SK-N-SH (cell line): ENCODE data around the gene USP13. TPM values are rescaled to one million over a fixed set of nuclear protein-coding genes. Genes with fewer than 3 reads are reported as not detected.

Experiments
- CTCF ChIA-PET: fragments of 300-600, 350-600 bp; formaldehyde crosslinking; extraction: SDS; loops from one replicate; lab custom pipeline; 2021; lab: Yijun Ruan, JAX
- POLR2A ChIA-PET: fragments of 350-600 bp; sonication (Branson Sonifier 250); formaldehyde crosslinking; extraction: SDS; loops from one replicate; lab custom pipeline; 2020; ENCODE audit warnings: antibody characterized with exemption, inconsistent platforms; lab: Yijun Ruan, JAX
- DNase-seq: peaks from one replicate; pipeline ENCODE4 v3.0.0; 2012
- H2AFZ ChIP-seq: fragments of 200-600 bp; sonication (generic); 2 replicates; pipeline ENCODE4 v1.8.1; 2016; ENCODE audit warnings: antibody characterized with exemption, mild to moderate bottlenecking, low read depth
- H3F3A ChIP-seq: fragments of 200-600 bp; sonication (generic); replicated peaks from 2 replicates; pipeline ENCODE3; 2016; ENCODE audit warnings: antibody characterized with exemption, mild to moderate bottlenecking; ENCODE audit not compliant: insufficient read depth
- H3K27ac ChIP-seq, 2 experiments: fragments of 200-500 bp in 1 of 2; fragments of 200-600 bp in 1 of 2; sonication (Bioruptor generic) in 1 of 2; sonication (generic), shearing (Covaris generic) in 1 of 2; 2 replicates each; pipeline versions ENCODE4 v1.5.1 to v1.6.1; 2014 to 2016; ENCODE audit warnings: low read depth in 2 of 2, inconsistent platforms in 1 of 2, low read length in 1 of 2, mild to moderate bottlenecking in 1 of 2, mixed read lengths in 1 of 2
- H3K27me3 ChIP-seq: fragments of 200-600 bp; sonication (generic), shearing (Covaris generic); 2 replicates; pipeline ENCODE4 v1.6.1; 2016; ENCODE audit warnings: mixed run types; ENCODE audit not compliant: insufficient read depth
- H3K36me3 ChIP-seq, 2 experiments: fragments of 200-500 bp in 1 of 2; fragments of 200-600 bp in 1 of 2; sonication (Bioruptor generic) in 1 of 2; sonication (generic) in 1 of 2; replicated peaks in 1 of 2; 2 replicates each; pipeline versions ENCODE3 to v1.5.1; 2014 to 2016; ENCODE audit warnings: low read length in 1 of 2, mild to moderate bottlenecking in 1 of 2; ENCODE audit not compliant: insufficient read depth in 2 of 2, control insufficient read depth in 1 of 2
- H3K4me1 ChIP-seq, 2 experiments: fragments of 200-500 bp in 1 of 2; fragments of 200-600 bp in 1 of 2; sonication (Bioruptor generic) in 1 of 2; sonication (generic), shearing (Covaris generic) in 1 of 2; 2 replicates each; pipeline versions ENCODE4 v1.5.1 to v1.6.1; 2014 to 2016; ENCODE audit warnings: low read depth in 1 of 2, low read length in 1 of 2, mixed run types in 1 of 2; ENCODE audit not compliant: insufficient read depth in 2 of 2, control insufficient read depth in 1 of 2
- H3K4me2 ChIP-seq: fragments of 200-600 bp; sonication (generic), shearing (Covaris generic); 2 replicates; pipeline ENCODE4 v1.6.1; 2017; ENCODE audit warnings: mixed run types
- H3K4me3 ChIP-seq, 2 experiments: fragments of 200-500 bp in 1 of 2; fragments of 200-600 bp in 1 of 2; sonication (Bioruptor generic) in 1 of 2; sonication (generic), shearing (Covaris generic) in 1 of 2; 2 replicates each; pipeline versions ENCODE4 v1.5.1 to v1.8.1; 2014 to 2016; ENCODE audit warnings: low read depth in 2 of 2, inconsistent platforms in 1 of 2, low read length in 1 of 2, mild to moderate bottlenecking in 1 of 2, mixed read lengths in 1 of 2, moderate library complexity in 1 of 2
- H3K79me2 ChIP-seq: fragments of 200-600 bp; sonication (generic); 2 replicates; pipeline ENCODE4 v1.8.1; 2017; ENCODE audit warnings: mild to moderate bottlenecking; ENCODE audit not compliant: insufficient read depth
- H3K9ac ChIP-seq: fragments of 200-600 bp; sonication (generic); 2 replicates; pipeline ENCODE4 v1.6.1; 2017; ENCODE audit warnings: mixed run types
- H3K9me2 ChIP-seq: fragments of 200-600 bp; sonication (generic); 2 replicates; pipeline ENCODE4 v1.6.1; 2017; ENCODE audit warnings: mixed run types
- H3K9me3 ChIP-seq: fragments of 200-600 bp; sonication (generic); 2 replicates; pipeline ENCODE4 v1.6.1; 2017; ENCODE audit warnings: mixed run types, mild to moderate bottlenecking, moderate library complexity
- H4K20me1 ChIP-seq: fragments of 200-600 bp; sonication (generic); 2 replicates; pipeline ENCODE4 v1.6.1; 2017; ENCODE audit warnings: mild to moderate bottlenecking, mixed run types; ENCODE audit not compliant: insufficient read depth
- CTCF ChIP-seq: fragments of 200-600 bp; sonication (generic); IDR thresholded peaks from 2 replicates; pipeline ENCODE4 v1.6.1; 2017; ENCODE audit warnings: antibody characterized with exemption, mild to moderate bottlenecking, moderate library complexity
- EZH2phosphoT487 ChIP-seq: fragments of 200-600 bp; sonication (generic); IDR thresholded peaks from 2 replicates; pipeline ENCODE4 v1.6.1; 2017; ENCODE audit warnings: low read depth, mixed run types, mild to moderate bottlenecking, antibody characterized with exemption, moderate library complexity, borderline replicate concordance
- GABPA ChIP-seq: IDR thresholded peaks from 2 replicates; pipeline ENCODE4 v1.4.0; 2012; ENCODE audit warnings: low read depth, mild to moderate bottlenecking
- JUND ChIP-seq: IDR thresholded peaks from 2 replicates; pipeline ENCODE4 v1.4.0; 2012
- NFIC ChIP-seq: IDR thresholded peaks from 2 replicates; pipeline ENCODE4 v1.4.0; 2012; ENCODE audit warnings: borderline replicate concordance
- NRF1 ChIP-seq: IDR thresholded peaks from 2 replicates; pipeline ENCODE4 v1.6.1; 2012; ENCODE audit warnings: low read depth, mild to moderate bottlenecking, low read length
- PBX3 ChIP-seq: IDR thresholded peaks from 2 replicates; pipeline ENCODE4; 2012
- POLR2AphosphoS5 ChIP-seq: IDR thresholded peaks from 2 replicates; pipeline ENCODE4 v1.6.1; 2012; ENCODE audit warnings: low read depth, low read length
- RFX5 ChIP-seq: IDR thresholded peaks from 2 replicates; pipeline ENCODE4 v1.6.1; 2012; ENCODE audit warnings: mild to moderate bottlenecking, improper control_type of control experiment, low read length
- RXRA ChIP-seq: IDR thresholded peaks from 2 replicates; pipeline ENCODE4 v1.4.0; 2012; ENCODE audit warnings: low read depth, mild to moderate bottlenecking, borderline replicate concordance
- SIN3A ChIP-seq: IDR thresholded peaks from 2 replicates; pipeline ENCODE4 v1.6.1; 2012; ENCODE audit warnings: low read depth, mild to moderate bottlenecking, low read length, moderate library complexity, borderline replicate concordance
- SMC3 ChIP-seq: IDR thresholded peaks from 2 replicates; pipeline ENCODE4 v1.6.1; 2012; ENCODE audit warnings: low read depth, low read length, improper control_type of control experiment
- YY1 ChIP-seq: IDR thresholded peaks from 2 replicates; pipeline ENCODE4 v1.4.0; 2012; ENCODE audit warnings: low read depth, mild to moderate bottlenecking
- WGBS: methylation state at CpG from one replicate; pipeline ENCODE4 v1.1.6; 2017; ENCODE audit warnings: low lambda C conversion rate; 5-methylcytosine and 5-hydroxymethylcytosine counted together
- polyA plus RNA-seq, 3 experiments: library from polyadenylated mRNA; depleted of rRNA; stranded (reverse); fragments of >200 nt; gene quantifications; 2 replicates each; pipeline ENCODE4 v1.2.3, GENCODE V29; 2012

USP13 gene
- polyA plus RNA-seq, 1 of the 3 experiments (the other 2 are of a cell fraction): 8.2 TPM

- Histone ChIP-seq H3K36me3 (peaks cover 13 to 21% of the 10 kb centered on the region in 2 experiments), H3K9me2 (no peaks in the 10 kb centered on the region), H3F3A (peaks cover 36% of the 10 kb centered on the region), H3K79me2 (peaks cover 18% of the 10 kb centered on the region; the same call in 1 of the 2 replicates), H3K9me3 (no peaks in the 10 kb centered on the region), H3K4me2 (no peak overlapping the region), H3K27ac (no peak overlapping the region), H4K20me1 (no peaks in the 10 kb centered on the region), H3K9ac (no peak overlapping the region), H3K4me1 (peaks cover 0 to 20% of the 10 kb centered on the region in 2 experiments; a peak in 2 of 4 replicates), H3K4me3 (no peak overlapping the region), H3K27me3 (no peaks in the 10 kb centered on the region), H2AFZ (no peak overlapping the region)
- WGBS: over 99% methylated on average over 9 of the region's 10 CpGs
- TF ChIP-seq NRF1: no peak
- TF ChIP-seq RXRA: no peak
- no peak for TF ChIP-seq JUND
- TF ChIP-seq EZH2phosphoT487: no peak
- no peak for TF ChIP-seq GABPA
- no peak for TF ChIP-seq CTCF
- TF ChIP-seq PBX3: no peak
- no peak for TF ChIP-seq SMC3
- TF ChIP-seq SIN3A: no peak
- no peak for DNase-seq
- ChIA-PET POLR2A (no interaction called here), CTCF (interaction anchor here (0.8 to 1.1 kb wide), 2 partner anchors 14 to 32 kb away, joined by 3 to 4 read pairs; no protein-coding TSS in a partner anchor)
Measured at GRCh38 chr3:179719048-179719734, 66.4 kb downstream of the USP13 start.

GRCh38 chr3:179720196-179720595, 67.4 kb downstream of the USP13 start:
- peaks cover 0 to 16% of the 10 kb centered on the region in 2 experiments; a peak in 2 of 4 replicates for H3K4me1 ChIP-seq
- ChIA-PET POLR2A (no interaction called here), CTCF (no interaction called here)
- H4K20me1 ChIP-seq: no peaks in the 10 kb centered on the region
- H3K9me3 ChIP-seq: no peaks in the 10 kb centered on the region
- no peak overlapping the region for H3K9ac ChIP-seq
- peaks cover 13 to 21% of the 10 kb centered on the region in 2 experiments for H3K36me3 ChIP-seq
- no peak overlapping the region for H3K4me2 ChIP-seq
- DNase-seq: no peak
- H2AFZ ChIP-seq: no peak overlapping the region
- H3F3A ChIP-seq: peaks cover 32% of the 10 kb centered on the region
- H3K79me2 ChIP-seq: peaks cover 8% of the 10 kb centered on the region; the same call in 1 of the 2 replicates
- no peak for TF ChIP-seq RFX5
- no peak for TF ChIP-seq YY1
- TF ChIP-seq POLR2AphosphoS5: no peak
- no peak for TF ChIP-seq NFIC
- 81% methylated on average over 8 of the region's 8 CpGs for WGBS
- H3K9me2 ChIP-seq: no peaks in the 10 kb centered on the region
- H3K4me3 ChIP-seq: no peak overlapping the region
- H3K27ac ChIP-seq: no peak overlapping the region
- no peaks in the 10 kb centered on the region for H3K27me3 ChIP-seq
